Mesothelial cell of epicardium (in vitro differentiated cells): ENCODE data around the gene ZNRF3. TPM values are rescaled to one million over a fixed set of nuclear protein-coding genes. Genes with fewer than 3 reads are reported as not detected.

Experiments
- DNase-seq, 2 experiments: peaks; one replicate each; pipeline ENCODE4 v3.0.0; 2021; ENCODE audit warnings: low spot score in 2 of 2; ENCODE audit not compliant: unreplicated experiment in 2 of 2
- H3K27ac Mint-ChIP-seq: 2 replicates; pipeline ENCODE4 v1.8.0; 2021; ENCODE audit warnings: mixed read lengths
- H3K27me3 Mint-ChIP-seq: 2 replicates; pipeline ENCODE4 v1.8.0; 2021; ENCODE audit warnings: low read depth, mixed read lengths
- H3K36me3 Mint-ChIP-seq: 2 replicates; pipeline ENCODE4 v1.8.0; 2021; ENCODE audit warnings: mixed read lengths
- H3K4me1 Mint-ChIP-seq: 2 replicates; pipeline ENCODE4 v1.8.0; 2021; ENCODE audit warnings: mixed read lengths
- H3K4me3 Mint-ChIP-seq: 2 replicates; pipeline ENCODE4 v1.8.0; 2021; ENCODE audit warnings: mild to moderate bottlenecking, moderate library complexity, mixed read lengths
- H3K9me3 Mint-ChIP-seq: 2 replicates; pipeline ENCODE4 v1.8.0; 2021; ENCODE audit warnings: mixed read lengths
- CTCF ChIP-seq: fragments of 200-600 bp; sonication (generic); IDR thresholded peaks from one replicate; pipeline ENCODE4 v1.5.0; 2021; ENCODE audit warnings: antibody characterized with exemption; ENCODE audit not compliant: unreplicated experiment
- total RNA-seq: library from RNA; stranded (reverse); gene quantifications from 3 replicates; pipeline ENCODE4 v1.2.1, GENCODE V29; 2021

Gene ZNRF3
- total RNA-seq, 1 donor from 2014 or later: 37.3 TPM

- Mint-ChIP-seq H3K27ac (no peak overlapping the region), H3K36me3 (no peaks in the 10 kb centered on the region), H3K4me1 (peaks cover 29% of the 10 kb centered on the region), H3K9me3 (no peaks in the 10 kb centered on the region), H3K27me3 (peaks cover 10% of the 10 kb centered on the region), H3K4me3 (no peak overlapping the region)
- no peak for DNase-seq
- TF ChIP-seq CTCF: no peak
Measured at GRCh38 chr22:29069463-29069862, 186.1 kb downstream of the ZNRF3 start.

DNA sequence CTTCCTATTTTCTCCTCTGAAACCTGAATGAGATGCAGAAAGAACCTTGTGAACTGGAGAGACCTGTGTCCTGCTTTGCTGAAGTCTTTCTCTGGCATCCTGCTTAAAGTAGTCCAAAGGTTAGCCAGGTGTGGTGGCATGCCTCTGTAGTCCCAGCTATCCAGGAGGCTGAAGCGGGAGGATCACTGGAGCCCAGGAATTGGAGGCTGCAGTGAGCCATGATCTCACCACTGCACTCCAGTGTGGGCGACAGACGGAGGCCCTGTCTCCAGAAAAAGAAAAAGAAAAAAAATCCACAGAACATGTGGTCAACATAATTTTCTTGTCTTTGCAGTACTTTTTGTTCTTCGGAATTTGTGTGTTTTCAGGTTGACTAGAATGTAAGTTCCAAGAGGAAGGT is 187.1 kb downstream of the ZNRF3 start:
- H3K9me3 Mint-ChIP-seq: no peaks in the 10 kb centered on the region
- peak overlapping the region; percentile 11 for H3K27ac Mint-ChIP-seq
- DNase-seq: no peak
- peaks cover 31% of the 10 kb centered on the region for H3K4me1 Mint-ChIP-seq
- H3K27me3 Mint-ChIP-seq: peaks cover 10% of the 10 kb centered on the region
- no peak for TF ChIP-seq CTCF
- no peaks in the 10 kb centered on the region for H3K36me3 Mint-ChIP-seq
- H3K4me3 Mint-ChIP-seq: peak overlapping the region; percentile 67

DNA sequence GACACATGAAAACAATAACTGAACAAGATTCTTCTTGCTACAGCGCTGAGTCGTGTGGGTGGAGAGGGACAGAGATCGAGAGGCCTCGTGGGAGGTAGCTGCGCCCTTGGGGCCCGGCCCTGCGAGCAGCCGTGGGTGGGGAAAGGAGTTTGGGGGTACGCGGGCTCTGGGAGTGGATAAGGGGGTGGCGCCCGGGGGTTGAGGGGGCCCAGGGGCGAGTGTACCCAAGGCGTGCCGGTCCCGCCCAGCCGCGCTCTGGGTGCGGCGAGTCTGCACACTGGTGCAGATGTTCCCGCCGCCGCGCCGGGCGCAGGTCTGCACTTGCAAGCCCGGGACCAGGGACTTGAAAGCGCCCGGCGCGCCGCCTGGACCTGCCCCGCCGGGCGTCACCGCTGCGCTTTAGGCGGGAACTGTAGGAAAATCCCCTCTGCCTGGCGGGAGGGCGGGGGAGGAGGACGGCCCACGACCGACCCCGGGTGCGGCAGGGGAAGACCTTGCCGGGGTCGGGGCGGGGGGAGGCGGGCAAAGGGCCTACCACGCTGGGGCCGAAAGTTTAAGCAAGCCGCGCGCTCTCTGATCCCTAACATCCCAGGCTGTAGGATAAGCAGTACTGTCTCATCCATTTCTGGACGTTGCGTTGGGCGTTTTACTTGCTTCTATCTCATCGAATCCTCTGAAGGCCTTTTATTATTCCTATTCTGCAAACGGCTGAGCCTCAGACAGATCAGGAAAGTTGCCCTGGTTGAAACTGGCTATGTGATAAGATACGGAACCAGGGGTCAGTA is 188.1 kb downstream of the ZNRF3 start:
- Mint-ChIP-seq H3K9me3 (no peaks in the 10 kb centered on the region), H3K27me3 (peaks cover 10% of the 10 kb centered on the region), H3K36me3 (no peaks in the 10 kb centered on the region), H3K4me1 (peaks cover 29% of the 10 kb centered on the region), H3K27ac (no peak overlapping the region), H3K4me3 (peak overlapping the region; percentile 69)
- DNase-seq: peak; percentile 45 to 69
- TF ChIP-seq CTCF: no peak

GRCh38 chr22:29072193-29072978 is 189.0 kb downstream of the ZNRF3 start:
- Mint-ChIP-seq H3K36me3 (no peaks in the 10 kb centered on the region), H3K4me1 (peaks cover 27% of the 10 kb centered on the region), H3K9me3 (no peaks in the 10 kb centered on the region), H3K27ac (no peak overlapping the region), H3K4me3 (peak overlapping the region; percentile 69), H3K27me3 (peaks cover 10% of the 10 kb centered on the region)
- TF ChIP-seq CTCF: no peak
- peak; percentile 85 to 90 for DNase-seq

- Mint-ChIP-seq H3K36me3 (no peaks in the 10 kb centered on the region), H3K9me3 (no peaks in the 10 kb centered on the region), H3K4me3 (peak within 1 kb of the TSS; percentile 84), H3K27me3 (peaks cover 10% of the 10 kb centered on the region), H3K27ac (no peak within 1 kb of the TSS), H3K4me1 (peaks cover 27% of the 10 kb centered on the region)
- no peak for TF ChIP-seq CTCF
- DNase-seq: peak in 1 of 2 experiments; percentile 50
Measured at GRCh38 chr22:29072979-29073617, 189.7 kb downstream of the ZNRF3 start, which contains the start of gene KREMEN1. Gene KREMEN1 (plus strand): TSS chr22:29073035. CDS start chr22:29073131, 96 bp downstream.
